Measurements from ENCODE around the gene MICAL1.

Gene MICAL1

DNA sequence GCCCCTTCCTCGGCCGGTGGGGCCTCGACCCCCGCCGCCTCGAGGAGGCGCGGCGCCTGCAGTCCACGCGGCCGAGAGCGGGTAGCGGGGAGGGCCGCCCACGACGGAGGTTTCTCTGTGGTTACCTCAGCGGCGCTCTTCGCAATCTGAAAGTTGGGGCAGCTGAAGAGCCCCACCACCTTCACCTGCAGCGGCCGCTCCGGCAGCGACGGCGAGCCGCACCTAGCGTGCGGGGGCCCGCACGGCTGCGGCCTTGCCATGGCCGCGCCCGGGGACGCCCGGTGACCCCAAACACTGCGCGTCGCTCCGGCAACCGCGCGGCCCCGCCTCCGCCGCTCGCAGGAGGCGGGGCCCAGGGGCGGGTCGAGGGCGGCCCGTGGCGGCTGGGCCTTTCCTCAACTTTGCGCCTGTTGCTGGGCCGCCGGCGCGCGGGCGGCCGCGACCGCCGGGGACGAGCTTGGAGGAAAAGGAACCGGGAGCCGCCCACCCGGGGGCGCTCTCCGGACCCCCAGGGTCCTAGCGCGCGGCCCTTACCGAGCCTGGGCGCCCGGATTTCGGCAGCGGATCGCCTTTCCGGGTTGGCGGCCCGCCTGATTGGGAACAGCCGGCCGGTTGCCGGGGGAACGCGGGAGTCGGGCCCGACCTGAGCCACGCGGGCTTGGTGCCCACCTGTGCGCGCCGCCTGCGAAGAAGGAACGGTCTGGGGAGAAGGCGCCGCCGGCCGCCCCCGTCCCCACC lies 15.1 kb downstream of the MICAL1 start, which contains the start of the genes PPIL6 and SMPD2:
Gene PPIL6 (minus strand): TSS at position 298 of the 738 bp plus-strand sequence. CDS start 38 bp downstream, at position 260.
Gene SMPD2 (plus strand): TSS at position 394 of the 738 bp plus-strand sequence. CDS start 398 bp downstream, outside the sequence.
- peak in 54 of 56 donors; percentile 35 to 90 (median 73) for DNase-seq

- no peak for DNase-seq
Measured at GRCh38 chr6:109436041-109436440, 19.5 kb downstream of the MICAL1 start.

- no peak for DNase-seq
Measured at GRCh38 chr6:109434456-109434855, 21.1 kb downstream of the MICAL1 start.

DNA sequence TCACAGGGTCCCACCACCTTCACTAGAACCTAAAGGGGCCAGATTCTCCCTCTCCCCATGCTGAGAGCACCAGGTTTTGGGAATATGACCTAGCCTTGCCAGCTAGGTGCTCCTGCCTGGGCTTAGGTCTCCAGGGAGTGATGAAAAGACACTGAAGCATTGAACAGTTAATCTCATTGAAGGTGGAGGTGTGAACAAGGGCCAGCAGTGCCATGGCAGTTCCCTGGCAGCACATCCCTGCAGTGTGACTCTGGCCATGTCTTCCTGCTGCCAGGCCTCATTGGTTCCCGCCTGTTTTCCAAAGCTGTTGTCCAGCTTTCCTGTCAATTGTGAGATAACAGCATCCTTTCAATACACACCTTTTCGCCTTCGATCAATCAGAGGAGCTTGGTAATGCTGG lies 26.1 kb downstream of the MICAL1 start:
- no peak for DNase-seq

DNA sequence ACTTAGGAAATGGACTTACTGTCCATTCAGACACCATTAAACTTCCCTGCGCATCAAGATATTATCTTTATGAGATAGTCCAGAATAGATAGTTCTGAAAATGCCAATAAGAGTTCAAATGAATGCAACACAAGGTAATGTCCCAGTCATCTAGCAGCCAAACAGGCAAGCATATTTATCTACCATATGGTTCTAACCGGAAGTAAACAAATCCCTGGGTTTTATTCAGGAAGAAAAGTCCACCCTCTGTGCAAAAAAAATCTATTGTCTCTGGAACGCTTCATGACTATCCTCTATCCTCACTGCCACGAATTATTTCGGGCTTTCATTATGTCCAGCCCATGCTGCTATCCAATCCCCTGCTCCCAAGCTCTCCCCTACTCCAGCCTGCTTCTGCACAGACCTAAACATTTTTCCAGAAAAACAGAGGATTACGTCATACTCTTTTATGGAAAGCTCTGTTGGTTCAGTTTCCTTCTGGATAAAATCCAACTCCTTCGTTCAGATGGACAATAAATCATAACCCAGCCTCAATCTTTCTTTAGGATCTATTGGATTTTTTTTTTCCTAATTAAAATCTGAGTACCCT lies 26.6 kb downstream of the MICAL1 start:
- DNase-seq = no peak

- no peak for DNase-seq
Measured at GRCh38 chr6:109424946-109425345, 30.6 kb downstream of the MICAL1 start.

- DNase-seq = no peak
Measured at GRCh38 chr6:109421184-109421583, 34.4 kb downstream of the MICAL1 start.

- no peak for DNase-seq
Measured at GRCh38 chr6:109420751-109421150, 34.8 kb downstream of the MICAL1 start.

GRCh38 chr6:109417646-109418045 lies 37.9 kb downstream of the MICAL1 start:
- no peak for DNase-seq

GRCh38 chr6:109411034-109411433 lies 44.5 kb downstream of the MICAL1 start:
- no peak for DNase-seq

- DNase-seq = no peak
Measured at GRCh38 chr6:109406196-109406595, 49.4 kb downstream of the MICAL1 start.

DNA sequence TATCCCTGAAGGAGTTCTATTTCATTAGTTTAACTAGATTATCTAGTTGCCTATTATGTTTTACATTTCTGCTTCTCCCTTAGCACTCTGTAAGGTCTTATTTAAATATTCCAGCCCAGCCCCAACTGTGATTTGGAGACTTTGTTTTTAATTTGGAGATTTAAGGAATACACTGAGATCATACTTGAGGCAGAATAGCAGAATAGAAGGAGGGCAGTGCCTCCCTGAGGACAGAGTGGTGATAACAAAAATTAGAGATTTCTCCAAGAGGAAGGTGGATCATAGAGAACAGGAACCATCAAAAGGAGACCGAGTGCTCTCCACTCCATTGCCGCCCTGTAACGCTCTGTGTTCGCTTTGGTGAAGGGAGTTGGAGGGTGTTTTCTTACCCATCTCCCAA lies 58.6 kb downstream of the MICAL1 start:
- no peak for DNase-seq

GRCh38 chr6:109396046-109396718 lies 59.4 kb downstream of the MICAL1 start:
- DNase-seq = no peak
